NCI-H446 (cell line): ENCODE measurements around the gene CBX2.

Experiments
- DNase-seq, 2 experiments: peaks; one replicate each; lab custom pipeline; 2025; lab: John Stamatoyannopoulos, UW

Gene CBX2

GRCh38 chr17:79777894-79778503 lies at the start of gene CBX2:
Gene CBX2, plus strand, starts transcription at chr17:79778148. Its CDS starts 88 bp downstream, at chr17:79778236.
- DNase-seq: peak; percentile 55 to 81

- DNase-seq: peak; percentile 84 to 94
These were observed 49.6 kb upstream of the CBX2 start for GRCh38 chr17:79728169-79728907.

GRCh38 chr17:79728908-79729471 lies 49.0 kb upstream of the CBX2 start:
- no peak for DNase-seq

- no peak for DNase-seq
These were observed 48.2 kb upstream of the CBX2 start for GRCh38 chr17:79729761-79730160.

GRCh38 chr17:79730437-79730768 lies 47.5 kb upstream of the CBX2 start:
- no peak for DNase-seq

- no peak for DNase-seq
These were observed 47.0 kb upstream of the CBX2 start, which contains the start of gene ENPP7 for GRCh38 chr17:79730769-79731483. Gene ENPP7, plus strand, starts transcription at chr17:79730943. Its CDS starts 197 bp downstream, at chr17:79731140.

GRCh38 chr17:79732254-79732653 lies 45.7 kb upstream of the CBX2 start:
- no peak for DNase-seq

GRCh38 chr17:79732804-79733691 lies 44.9 kb upstream of the CBX2 start:
- no peak for DNase-seq

- DNase-seq: no peak
These were observed 44.3 kb upstream of the CBX2 start for GRCh38 chr17:79733692-79734070.

GRCh38 chr17:79735096-79735495 lies 42.9 kb upstream of the CBX2 start:
- DNase-seq: no peak

- DNase-seq: no peak
These were observed 40.7 kb upstream of the CBX2 start for GRCh38 chr17:79737046-79737921.

GRCh38 chr17:79737922-79738578 lies 39.9 kb upstream of the CBX2 start:
- no peak for DNase-seq

- DNase-seq: no peak
These were observed 39.3 kb upstream of the CBX2 start for GRCh38 chr17:79738643-79739042.

- DNase-seq: no peak
These were observed 38.5 kb upstream of the CBX2 start for GRCh38 chr17:79739148-79740062.

- DNase-seq: no peak
These were observed 37.5 kb upstream of the CBX2 start for GRCh38 chr17:79740413-79740812.

- no peak for DNase-seq
These were observed 36.6 kb upstream of the CBX2 start for GRCh38 chr17:79741401-79741750.

GRCh38 chr17:79741751-79742588 lies 36.0 kb upstream of the CBX2 start:
- DNase-seq: peak; percentile 62 to 86

GRCh38 chr17:79742589-79742918 lies 35.4 kb upstream of the CBX2 start:
- DNase-seq: no peak
